ENCODE data around the gene MAPK8IP1. TPM values are rescaled to one million over a fixed set of nuclear protein-coding genes. Genes with fewer than 3 reads are reported as not detected.
"Not testable (repeated sequence)": the region's sequence is repeated elsewhere in the genome, so short reads cannot be mapped to it uniquely, and the experiment has no call there.

MAPK8IP1 gene
- total RNA-seq: 9.8 and 10.1 TPM in 2 replicates
- long read RNA-seq: 0 reads

DNA sequence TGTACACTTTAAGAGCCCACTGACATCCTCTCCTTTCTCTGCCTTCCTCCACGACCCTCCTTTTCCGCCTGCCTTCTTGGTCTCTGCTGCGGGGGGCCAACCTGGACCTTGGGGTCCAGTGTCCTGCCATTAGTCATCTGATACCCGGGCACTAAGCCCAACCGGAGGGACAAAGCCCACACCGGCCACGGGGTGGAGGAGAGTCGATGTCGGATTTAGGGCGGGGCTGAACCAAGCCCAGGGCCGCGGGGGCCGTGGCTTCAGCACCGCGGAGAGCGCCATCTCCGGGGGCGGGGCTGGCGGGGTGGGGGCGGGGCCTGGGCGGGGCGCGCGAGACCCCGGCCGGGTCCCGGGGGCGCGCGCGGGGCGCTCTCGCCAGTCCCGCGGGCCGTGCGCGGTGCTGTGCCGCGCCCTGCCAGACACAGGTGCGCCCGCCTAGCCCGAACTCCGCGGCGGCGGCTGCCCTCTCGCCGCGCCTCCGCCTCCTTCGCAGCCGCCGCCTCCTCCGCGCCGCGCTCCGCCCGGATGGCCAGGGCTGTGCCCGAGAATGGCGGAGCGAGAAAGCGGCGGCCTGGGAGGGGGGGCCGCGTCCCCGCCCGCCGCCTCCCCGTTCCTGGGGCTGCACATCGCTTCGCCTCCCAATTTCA is at the start of gene MAPK8IP1:
TSS of gene MAPK8IP1 (plus strand) at position 378 of the 647 bp plus-strand sequence. CDS start at position 548, 170 bp downstream.
- no peaks in the 10 kb centered on the region for H3K9me3 Mint-ChIP-seq (ENCODE audit: unreplicated experiment)
- DNase-seq (ENCODE audit: extremely low spot score, unreplicated experiment): no peak
- peak within 1 kb of the TSS; percentile 71 for H3K4me3 Mint-ChIP-seq (ENCODE audit: unreplicated experiment)
- peaks cover 3% of the 10 kb centered on the region for H3K4me1 Mint-ChIP-seq (ENCODE audit: unreplicated experiment)
- peaks cover 11% of the 10 kb centered on the region for H3K36me3 Mint-ChIP-seq (ENCODE audit: unreplicated experiment)
- peaks cover 5% of the 10 kb centered on the region for H3K27me3 Mint-ChIP-seq (ENCODE audit: unreplicated experiment)
- TF ChIP-seq, protein P1, sequence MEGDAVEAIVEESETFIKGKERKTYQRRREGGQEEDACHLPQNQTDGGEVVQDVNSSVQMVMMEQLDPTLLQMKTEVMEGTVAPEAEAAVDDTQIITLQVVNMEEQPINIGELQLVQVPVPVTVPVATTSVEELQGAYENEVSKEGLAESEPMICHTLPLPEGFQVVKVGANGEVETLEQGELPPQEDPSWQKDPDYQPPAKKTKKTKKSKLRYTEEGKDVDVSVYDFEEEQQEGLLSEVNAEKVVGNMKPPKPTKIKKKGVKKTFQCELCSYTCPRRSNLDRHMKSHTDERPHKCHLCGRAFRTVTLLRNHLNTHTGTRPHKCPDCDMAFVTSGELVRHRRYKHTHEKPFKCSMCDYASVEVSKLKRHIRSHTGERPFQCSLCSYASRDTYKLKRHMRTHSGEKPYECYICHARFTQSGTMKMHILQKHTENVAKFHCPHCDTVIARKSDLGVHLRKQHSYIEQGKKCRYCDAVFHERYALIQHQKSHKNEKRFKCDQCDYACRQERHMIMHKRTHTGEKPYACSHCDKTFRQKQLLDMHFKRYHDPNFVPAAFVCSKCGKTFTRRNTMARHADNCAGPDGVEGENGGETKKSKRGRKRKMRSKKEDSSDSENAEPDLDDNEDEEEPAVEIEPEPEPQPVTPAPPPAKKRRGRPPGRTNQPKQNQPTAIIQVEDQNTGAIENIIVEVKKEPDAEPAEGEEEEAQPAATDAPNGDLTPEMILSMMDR (IDR thresholded peaks at IDR 0.05): no peak
- no peak within 1 kb of the TSS for H3K27ac Mint-ChIP-seq (ENCODE audit: unreplicated experiment)

DNA sequence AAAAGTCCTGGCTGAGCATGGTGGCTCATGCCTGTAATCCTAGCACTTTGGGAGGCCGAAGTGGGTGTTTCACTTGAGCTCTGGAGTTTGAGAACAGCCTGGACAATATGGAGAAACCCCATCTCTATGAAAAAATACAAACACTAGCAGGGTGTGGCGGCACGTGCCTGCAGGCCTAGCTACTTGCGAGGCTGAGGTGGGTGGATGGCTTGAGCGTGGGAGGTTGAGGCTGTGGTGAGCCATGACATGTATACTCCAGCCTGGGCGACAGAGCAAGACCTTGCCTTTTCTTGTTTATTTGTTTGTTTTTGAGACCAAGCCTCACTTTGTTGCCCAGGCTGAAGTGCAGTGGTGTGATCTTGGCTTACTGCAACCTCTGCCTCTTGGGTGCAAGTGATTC is 46.2 kb upstream of the MAPK8IP1 start:
- H3K4me1 Mint-ChIP-seq (ENCODE audit: unreplicated experiment): peaks cover 4% of the 10 kb centered on the region
- DNase-seq (ENCODE audit: extremely low spot score, unreplicated experiment): no peak
- H3K27me3 Mint-ChIP-seq (ENCODE audit: unreplicated experiment): peaks cover 58% of the 10 kb centered on the region
- H3K27ac Mint-ChIP-seq (ENCODE audit: unreplicated experiment): no peak overlapping the region
- H3K4me3 Mint-ChIP-seq (ENCODE audit: unreplicated experiment): no peak overlapping the region
- H3K9me3 Mint-ChIP-seq (ENCODE audit: unreplicated experiment): no peaks in the 10 kb centered on the region
- no peaks in the 10 kb centered on the region for H3K36me3 Mint-ChIP-seq (ENCODE audit: unreplicated experiment)
- TF ChIP-seq, protein P1 (IDR thresholded peaks at IDR 0.05): no peak

DNA sequence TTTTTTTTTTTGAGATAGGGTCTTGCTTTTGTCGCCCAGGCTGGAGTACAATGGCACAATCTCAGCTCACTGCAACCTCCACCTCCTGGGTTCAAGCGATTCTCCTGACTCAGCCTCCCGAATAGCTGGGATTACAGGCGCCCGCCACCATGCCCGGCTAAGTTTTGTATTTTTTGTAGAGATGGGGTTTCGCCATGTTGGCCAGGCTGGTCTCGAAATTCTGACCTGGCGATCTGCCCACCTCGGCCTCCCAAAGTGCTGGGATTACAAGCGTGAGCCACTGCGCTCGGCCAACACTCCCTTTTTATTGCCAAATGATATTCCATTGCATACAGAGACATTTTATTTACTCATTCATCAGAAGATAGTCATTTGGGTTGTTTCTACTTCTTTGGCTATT is 45.2 kb upstream of the MAPK8IP1 start:
- H3K4me3 Mint-ChIP-seq (ENCODE audit: unreplicated experiment); H3K27ac Mint-ChIP-seq (ENCODE audit: unreplicated experiment); DNase-seq (ENCODE audit: extremely low spot score, unreplicated experiment); H3K9me3 Mint-ChIP-seq (ENCODE audit: unreplicated experiment); H3K36me3 Mint-ChIP-seq (ENCODE audit: unreplicated experiment); H3K4me1 Mint-ChIP-seq (ENCODE audit: unreplicated experiment): not testable (repeated sequence)
- peaks cover 58% of the 10 kb centered on the region for H3K27me3 Mint-ChIP-seq (ENCODE audit: unreplicated experiment)

DNA sequence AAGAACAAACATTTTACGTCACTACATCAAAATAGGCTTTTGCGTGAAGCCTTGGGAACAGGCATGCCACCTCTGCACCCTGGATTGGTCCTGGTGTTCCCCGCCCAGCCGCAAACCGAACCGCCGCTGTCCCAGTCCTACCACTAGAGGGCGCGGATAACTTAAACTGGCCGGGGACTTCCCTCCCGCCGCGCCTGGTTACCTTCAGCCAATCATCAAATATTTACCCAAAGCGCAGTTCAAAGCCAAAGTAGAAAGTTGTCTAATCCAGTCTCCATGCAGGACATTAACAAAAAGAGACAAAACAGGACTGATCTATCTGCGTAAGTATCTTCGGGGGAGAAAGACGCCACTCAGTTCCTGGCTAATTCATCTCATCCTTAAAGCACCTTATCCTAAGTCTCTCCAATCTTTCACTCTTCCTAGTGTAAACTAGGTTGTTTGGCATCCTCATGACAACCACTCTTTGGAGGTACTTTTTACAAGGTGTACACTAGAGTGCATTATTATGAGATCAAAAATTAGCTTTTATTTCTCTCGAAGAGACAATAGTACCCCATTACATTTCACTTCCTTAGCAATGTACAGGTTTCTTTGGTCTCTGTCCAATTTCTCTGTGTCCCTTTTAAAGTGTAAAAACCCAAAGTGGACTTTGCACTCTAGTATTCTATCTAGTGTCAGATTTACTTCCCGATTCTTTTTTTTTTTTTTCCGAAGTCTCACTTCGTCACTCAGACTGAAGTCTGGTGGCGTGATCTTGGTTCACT is 42.1 kb upstream of the MAPK8IP1 start:
- peak overlapping the region; percentile 21 for H3K4me3 Mint-ChIP-seq (ENCODE audit: unreplicated experiment)
- no peaks in the 10 kb centered on the region for H3K36me3 Mint-ChIP-seq (ENCODE audit: unreplicated experiment)
- no peaks in the 10 kb centered on the region for H3K9me3 Mint-ChIP-seq (ENCODE audit: unreplicated experiment)
- DNase-seq (ENCODE audit: extremely low spot score, unreplicated experiment): peak; percentile 95
- peaks cover 36% of the 10 kb centered on the region for H3K27me3 Mint-ChIP-seq (ENCODE audit: unreplicated experiment)
- TF ChIP-seq, protein P1 (IDR thresholded peaks at IDR 0.05): peak; percentile 96
- peaks cover 12% of the 10 kb centered on the region for H3K4me1 Mint-ChIP-seq (ENCODE audit: unreplicated experiment)
- H3K27ac Mint-ChIP-seq (ENCODE audit: unreplicated experiment): no peak overlapping the region

DNA sequence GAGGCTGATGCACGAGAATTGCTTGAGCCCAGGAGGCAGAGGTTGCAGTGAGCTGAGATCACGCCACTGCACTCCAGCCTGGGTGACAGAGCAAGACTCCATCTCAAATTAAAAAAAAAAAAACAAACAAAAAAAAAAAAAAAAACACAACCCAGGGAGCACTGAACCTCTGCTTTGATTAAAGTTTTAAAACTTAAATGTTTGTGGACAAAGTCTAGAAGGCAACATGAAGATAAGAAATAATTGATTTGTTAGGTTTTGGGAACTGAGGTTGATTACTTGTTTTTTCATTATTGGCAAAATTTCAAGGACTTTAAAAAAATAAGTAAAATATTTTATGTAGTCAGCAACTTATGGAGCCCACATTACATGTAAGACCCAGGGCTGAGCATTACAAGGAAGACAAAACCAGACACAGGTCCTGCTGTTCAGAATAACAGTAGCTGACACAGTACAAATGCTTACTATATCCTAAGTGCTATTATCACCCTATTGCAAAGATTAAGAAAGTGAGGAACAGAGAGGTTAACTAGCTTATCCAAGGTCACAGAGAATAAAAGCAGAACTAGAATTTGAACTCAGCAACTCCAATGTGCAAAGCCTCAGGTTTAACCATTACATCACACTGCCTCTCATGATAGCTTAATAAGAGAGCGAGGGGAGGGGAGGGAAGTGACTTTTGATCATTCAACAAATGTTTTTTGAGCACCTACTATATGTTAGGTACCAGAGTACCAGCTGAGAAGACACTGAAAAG is 40.5 kb upstream of the MAPK8IP1 start:
- Mint-ChIP-seq H3K4me1 (ENCODE audit: unreplicated experiment) (peaks cover 21% of the 10 kb centered on the region), H3K4me3 (ENCODE audit: unreplicated experiment) (no peak overlapping the region), H3K27me3 (ENCODE audit: unreplicated experiment) (peaks cover 29% of the 10 kb centered on the region), H3K27ac (ENCODE audit: unreplicated experiment) (no peak overlapping the region), H3K36me3 (ENCODE audit: unreplicated experiment) (no peaks in the 10 kb centered on the region), H3K9me3 (ENCODE audit: unreplicated experiment) (no peaks in the 10 kb centered on the region)
- TF ChIP-seq, protein P1 (IDR thresholded peaks at IDR 0.05): no peak
- DNase-seq (ENCODE audit: extremely low spot score, unreplicated experiment): no peak
